IMR-90 (cell line): ENCODE data around the gene CLTCL1. TPM values are rescaled to one million over a fixed set of nuclear protein-coding genes. Genes with fewer than 3 reads are reported as not detected.

Experiments
- ATAC-seq: fragments of 200-7000 bp; cut with Tn5 transposase; 2 replicates; pipeline ENCODE4 v1.9.1; 2020; ENCODE audit warnings: low read depth, mild to moderate bottlenecking, moderate library complexity
- BruUV-seq: library from RNA; stranded (reverse); fragments of 400-500 nt; replicated peaks from 2 replicates; lab custom pipeline; 2021; lab: Mats Ljungman, UMichigan
- CTCF ChIA-PET: fragments of 300-600 bp; formaldehyde crosslinking; extraction: SDS; loops from one replicate; lab custom pipeline; 2021; ENCODE audit warnings: antibody characterized with exemption; lab: Yijun Ruan, JAX
- POLR2A ChIA-PET: fragments of 300-600 bp; sonication (Branson Sonifier 250); formaldehyde crosslinking; loops from one replicate; lab custom pipeline; 2022; ENCODE audit warnings: antibody characterized with exemption; ENCODE audit not compliant: unreplicated experiment; lab: Charles Lee
- DNase-seq: peaks from one replicate; pipeline ENCODE4 v3.0.0; 2013
- H2AFZ ChIP-seq: replicated peaks from 2 replicates; pipeline ENCODE3; 2013; ENCODE audit warnings: low read length, mild to moderate bottlenecking; ENCODE audit not compliant: poor library complexity
- H2AK5ac ChIP-seq: 2 replicates; pipeline ENCODE4 v1.6.1; 2013; ENCODE audit warnings: low read depth, low read length, inconsistent platforms
- H2AK9ac ChIP-seq: replicated peaks from 2 replicates; pipeline ENCODE3; 2013; ENCODE audit warnings: mild to moderate bottlenecking, low read depth, low read length, moderate library complexity; ENCODE audit not compliant: poor library complexity
- H2BK120ac ChIP-seq: 2 replicates; pipeline ENCODE4 v1.6.1; 2013; ENCODE audit warnings: low read depth, low read length, inconsistent platforms
- H2BK15ac ChIP-seq: 3 replicates; pipeline ENCODE4 v1.6.1; 2013; ENCODE audit warnings: low read depth, low read length, inconsistent platforms
- H2BK20ac ChIP-seq: 2 replicates; pipeline ENCODE4 v1.6.1; 2013; ENCODE audit warnings: low read depth, mild to moderate bottlenecking, inconsistent platforms, low read length, moderate library complexity
- H2BK5ac ChIP-seq: 2 replicates; pipeline ENCODE4 v1.6.1; 2013; ENCODE audit warnings: mild to moderate bottlenecking, low read depth, low read length, inconsistent platforms; ENCODE audit not compliant: poor library complexity, severe bottlenecking
- H3K14ac ChIP-seq: replicated peaks from 2 replicates; pipeline ENCODE4 v1.6.1; 2013; ENCODE audit warnings: low read depth, low read length, inconsistent platforms
- H3K18ac ChIP-seq: 2 replicates; pipeline ENCODE4 v1.6.1; 2013; ENCODE audit warnings: low read depth, low read length, control low read depth
- H3K23ac ChIP-seq: 2 replicates; pipeline ENCODE4 v1.6.1; 2013; ENCODE audit warnings: low read depth, low read length, inconsistent platforms
- H3K27ac ChIP-seq: 2 replicates; pipeline ENCODE4 v1.5.1; 2013; ENCODE audit warnings: mild to moderate bottlenecking, control low read depth, low read length; ENCODE audit not compliant: insufficient read depth
- H3K27me3 ChIP-seq: 2 replicates; pipeline ENCODE4 v1.6.1; 2013; ENCODE audit warnings: low read length; ENCODE audit not compliant: control insufficient read depth, insufficient read depth
- H3K36me3 ChIP-seq: 2 replicates; pipeline ENCODE4 v1.6.1; 2013; ENCODE audit warnings: low read length, mixed read lengths; ENCODE audit not compliant: control insufficient read depth, insufficient read depth
- H3K4ac ChIP-seq: 2 replicates; pipeline ENCODE4 v1.6.1; 2013; ENCODE audit warnings: low read depth, low read length, inconsistent platforms
- H3K4me1 ChIP-seq: 2 replicates; pipeline ENCODE4 v1.6.1; 2013; ENCODE audit warnings: low read length, mixed read lengths; ENCODE audit not compliant: control insufficient read depth, insufficient read depth
- H3K4me2 ChIP-seq: 2 replicates; pipeline ENCODE4 v1.6.1; 2013; ENCODE audit warnings: low read depth, mild to moderate bottlenecking, control low read depth, low read length, moderate library complexity
- H3K4me3 ChIP-seq: 2 replicates; pipeline ENCODE4 v1.5.1; 2013; ENCODE audit warnings: low read depth, mild to moderate bottlenecking, control low read depth, low read length, moderate library complexity; ENCODE audit not compliant: insufficient read depth
- H3K56ac ChIP-seq: 2 replicates; pipeline ENCODE4 v1.6.1; 2013; ENCODE audit warnings: low read length, inconsistent platforms; ENCODE audit not compliant: insufficient read depth; ENCODE audit errors: extremely low read depth
- H3K79me1 ChIP-seq, 2 experiments: 2 replicates each; pipeline ENCODE4 v1.6.1; 2013; ENCODE audit warnings: low read length in 2 of 2, inconsistent platforms in 1 of 2, low read depth in 1 of 2
- H3K9ac ChIP-seq: 2 replicates; pipeline ENCODE4 v1.6.1; 2013; ENCODE audit warnings: low read depth, low read length, control low read depth
- H3K9me1 ChIP-seq: 2 replicates; pipeline ENCODE4 v1.6.1; 2013; ENCODE audit warnings: low read length, inconsistent platforms; ENCODE audit not compliant: insufficient read depth
- H3K9me3 ChIP-seq: 2 replicates; pipeline ENCODE4 v1.6.1; 2013; ENCODE audit warnings: low read length; ENCODE audit not compliant: control insufficient read depth, insufficient read depth
- H4K20me1 ChIP-seq: 2 replicates; pipeline ENCODE4 v1.6.1; 2013; ENCODE audit warnings: low read length, inconsistent platforms; ENCODE audit not compliant: insufficient read depth
- H4K5ac ChIP-seq: 2 replicates; pipeline ENCODE4 v1.6.1; 2013; ENCODE audit warnings: mild to moderate bottlenecking, low read depth, low read length, control low read depth
- H4K8ac ChIP-seq, 2 experiments: 2 replicates each; pipeline ENCODE4 v1.6.1; 2013; ENCODE audit warnings: low read depth in 2 of 2, low read length in 2 of 2, control low read depth in 1 of 2, inconsistent platforms in 1 of 2
- H4K91ac ChIP-seq: 2 replicates; pipeline ENCODE4 v1.6.1; 2013; ENCODE audit warnings: low read depth, low read length, inconsistent platforms; ENCODE audit not compliant: insufficient read depth
- MAZ ChIP-seq: IDR thresholded peaks from 2 replicates; pipeline ENCODE4 v1.6.1; 2012; ENCODE audit warnings: low read depth, mild to moderate bottlenecking, low read length, improper control_type of control experiment, moderate library complexity, borderline replicate concordance
- SMC3 ChIP-seq: fragments of 150-350 bp; IDR thresholded peaks from 2 replicates; pipeline ENCODE4 v1.6.1; 2016; ENCODE audit warnings: low read depth, mild to moderate bottlenecking, antibody characterized with exemption, low read length, moderate library complexity
- WGBS, 2 experiments: methylation state at CpG; one replicate each; pipeline versions ENCODE4 v1.1.5 to v1.1.7; 2013; ENCODE audit warnings: missing lambda C conversion rate in 2 of 2; ENCODE audit not compliant: insufficient read length in 1 of 2; ENCODE audit errors: extremely low coverage in 2 of 2; 5-methylcytosine and 5-hydroxymethylcytosine counted together
- dilution Hi-C: fragments of 300-500 bp; cut with HindIII; formaldehyde crosslinking; loops from one replicate; pipeline ENCODE4 v1.14.3; 2018; ENCODE audit warnings: low sequenced_read_pairs; ENCODE audit not compliant: unreplicated experiment
- in situ Hi-C: fragments of 300-500 bp; cut with MboI; formaldehyde crosslinking; loops from 3 replicates; pipeline ENCODE4 v1.14.3; 2019; ENCODE audit warnings: low sequenced_read_pairs, inconsistent platforms, mixed read lengths
- intact Hi-C: fragments of 100-400 bp; cut with micrococcal nuclease; formaldehyde crosslinking; loops from 2 replicates; pipeline ENCODE4 v1.10.0; 2022
- polyA plus RNA-seq, 3 experiments: library from polyadenylated mRNA; depleted of rRNA; stranded (reverse); fragments of >200 nt; gene quantifications; 2 replicates each; pipeline ENCODE4 v1.2.3, GENCODE V29; 2012; ENCODE audit warnings: low replicate concordance in 1 of 3
- total RNA-seq: library from RNA; depleted of rRNA; stranded (reverse); fragments of >200 nt; gene quantifications from 2 replicates; pipeline ENCODE4 v1.2.3, GENCODE V29; 2012

CLTCL1 gene
- total and polyA plus RNA-seq, 2 of the 4 experiments (the other 2 are of a cell fraction), result 6.2 to 8.1 TPM

DNA sequence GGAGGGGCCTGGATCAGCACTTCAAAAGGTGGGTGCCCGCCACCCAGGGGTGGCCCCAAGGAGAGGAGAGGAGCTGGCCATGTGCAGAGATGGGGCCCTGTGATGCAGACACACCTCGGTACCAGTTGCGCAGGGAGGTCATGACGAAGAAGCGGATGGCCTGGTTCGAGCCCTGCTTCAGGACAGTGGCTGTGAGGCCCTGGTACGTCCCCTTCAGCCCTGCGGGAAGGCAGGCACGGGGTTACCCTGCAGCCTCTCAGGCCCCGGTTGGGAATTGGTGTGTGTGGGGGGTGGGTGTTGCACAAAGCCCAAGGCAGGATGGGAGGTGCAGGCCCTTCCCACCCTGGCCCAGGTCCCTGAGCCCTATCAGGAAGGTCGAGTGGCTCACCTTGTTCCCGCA, 114.8 kb downstream of the CLTCL1 start:
- H3K4me2 ChIP-seq, result peak overlapping the region; percentile 17; the same call in 1 of the 2 replicates

More for the DNA sequence above, 114.8 kb downstream of the CLTCL1 start:
- no peak overlapping the region for H4K5ac ChIP-seq
- no peak overlapping the region for H3K14ac ChIP-seq
- H3K56ac ChIP-seq, result no peak overlapping the region
- H3K4ac ChIP-seq, result 0 out of 2 replicates have a peak overlapping the region, but pooled peaks have one; percentile 5
- ChIA-PET CTCF (no interaction called here), POLR2A (no interaction called here)
- dilution Hi-C loops, result no loop called here
- BruUV-seq, result no TSS peak
- DNase-seq, result no peak
- H4K20me1 ChIP-seq, result peaks cover 20% of the 10 kb centered on the region
- H3K4me1 ChIP-seq, result peaks cover 30% of the 10 kb centered on the region
- no peaks in the 10 kb centered on the region for H3K27me3 ChIP-seq
- intact Hi-C loops, result no loop called here
- H2AK5ac ChIP-seq, result 0 out of 2 replicates have a peak overlapping the region, but pooled peaks have one; percentile 46
- no peaks in the 10 kb centered on the region for H3K9me3 ChIP-seq
- TF ChIP-seq MAZ (no peak), SMC3 (no peak)
- H2AFZ ChIP-seq, result peak overlapping the region; percentile 56
- H3K79me1 ChIP-seq, result peaks cover 11 to 62% of the 10 kb centered on the region in 2 experiments
- no peak overlapping the region for H2BK5ac ChIP-seq
- H3K9me1 ChIP-seq, result peaks cover 13% of the 10 kb centered on the region
- no peak overlapping the region for H2BK120ac ChIP-seq
- 100% methylated on average over 2 of the region's 12 CpGs; no CpG with 5 or more reads in 1 of the 2 experiments for WGBS, 2 experiments
- no peak overlapping the region for H2BK20ac ChIP-seq
- H4K8ac ChIP-seq, result peak overlapping the region in 1 of 2 experiments; percentile 43; a peak in 1 of 4 replicates
- H3K23ac ChIP-seq, result peak overlapping the region; percentile 65; the same call in 1 of the 2 replicates
- no peak overlapping the region for H3K27ac ChIP-seq
- no peak overlapping the region for H3K4me3 ChIP-seq
- H2AK9ac ChIP-seq, result peak overlapping the region; percentile 86
- no peak for ATAC-seq
- no peak overlapping the region for H4K91ac ChIP-seq
- peaks cover 8% of the 10 kb centered on the region for H3K36me3 ChIP-seq
- no peak overlapping the region for H2BK15ac ChIP-seq
- in situ Hi-C loops, result no loop called here
- H3K18ac ChIP-seq, result no peak overlapping the region
- peak overlapping the region; percentile 87; the same call in 1 of the 2 replicates for H3K9ac ChIP-seq
